Measurements from ENCODE around the gene PHACTR3.
A peak's percentile ranks its signal among the peaks of the same experiment; 100 is the strongest.

The PHACTR3 gene

DNA sequence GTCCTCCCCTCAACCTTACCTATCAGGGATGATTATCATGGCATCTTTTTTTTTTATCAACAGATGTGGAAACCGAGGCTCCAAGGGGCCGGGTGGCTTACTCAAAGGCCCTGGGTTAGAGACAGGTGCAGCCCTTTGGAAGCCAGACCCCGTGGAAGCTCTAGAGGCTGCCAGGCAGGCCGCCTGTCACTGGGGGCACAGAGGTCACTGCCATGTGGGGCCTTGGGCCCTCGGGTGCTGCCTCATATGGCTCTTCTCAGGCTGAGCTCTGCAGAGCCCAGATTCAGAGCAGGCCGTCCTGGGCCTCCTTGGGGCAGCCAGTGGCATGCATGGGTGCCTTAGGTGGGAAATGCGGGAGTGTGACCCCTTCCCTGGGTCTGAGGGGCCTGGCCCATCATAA, 136.3 kb downstream of the PHACTR3 start:
- TF ChIP-seq, protein P1, sequence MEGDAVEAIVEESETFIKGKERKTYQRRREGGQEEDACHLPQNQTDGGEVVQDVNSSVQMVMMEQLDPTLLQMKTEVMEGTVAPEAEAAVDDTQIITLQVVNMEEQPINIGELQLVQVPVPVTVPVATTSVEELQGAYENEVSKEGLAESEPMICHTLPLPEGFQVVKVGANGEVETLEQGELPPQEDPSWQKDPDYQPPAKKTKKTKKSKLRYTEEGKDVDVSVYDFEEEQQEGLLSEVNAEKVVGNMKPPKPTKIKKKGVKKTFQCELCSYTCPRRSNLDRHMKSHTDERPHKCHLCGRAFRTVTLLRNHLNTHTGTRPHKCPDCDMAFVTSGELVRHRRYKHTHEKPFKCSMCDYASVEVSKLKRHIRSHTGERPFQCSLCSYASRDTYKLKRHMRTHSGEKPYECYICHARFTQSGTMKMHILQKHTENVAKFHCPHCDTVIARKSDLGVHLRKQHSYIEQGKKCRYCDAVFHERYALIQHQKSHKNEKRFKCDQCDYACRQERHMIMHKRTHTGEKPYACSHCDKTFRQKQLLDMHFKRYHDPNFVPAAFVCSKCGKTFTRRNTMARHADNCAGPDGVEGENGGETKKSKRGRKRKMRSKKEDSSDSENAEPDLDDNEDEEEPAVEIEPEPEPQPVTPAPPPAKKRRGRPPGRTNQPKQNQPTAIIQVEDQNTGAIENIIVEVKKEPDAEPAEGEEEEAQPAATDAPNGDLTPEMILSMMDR (IDR thresholded peaks at IDR 0.05) = no peak

DNA sequence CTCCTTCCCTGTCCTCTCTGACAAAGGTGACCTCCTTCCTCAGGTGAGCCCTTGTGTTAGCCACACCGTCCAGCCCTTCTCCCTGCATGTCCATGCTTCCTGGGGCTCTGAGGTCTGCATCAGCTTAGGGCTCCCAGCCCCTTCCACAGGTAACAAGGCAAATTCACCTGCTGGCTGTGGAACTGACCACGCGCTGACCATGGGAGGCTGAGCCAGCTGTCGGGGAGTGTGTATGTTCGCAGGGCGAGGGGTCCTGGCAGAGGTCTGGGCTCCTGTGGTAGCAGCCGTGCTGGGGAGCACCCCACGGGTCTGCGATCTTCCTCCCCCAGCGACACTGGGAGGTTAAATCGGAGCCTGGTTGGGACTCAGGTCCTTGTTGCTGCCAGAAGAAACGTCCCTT, 136.7 kb downstream of the PHACTR3 start:
- TF ChIP-seq, protein P1 (IDR thresholded peaks at IDR 0.05) = no peak

- TF ChIP-seq, protein P1 (IDR thresholded peaks at IDR 0.05) = no peak
Observed at GRCh38 chr20:59742351-59743095, 138.2 kb downstream of the PHACTR3 start.

DNA sequence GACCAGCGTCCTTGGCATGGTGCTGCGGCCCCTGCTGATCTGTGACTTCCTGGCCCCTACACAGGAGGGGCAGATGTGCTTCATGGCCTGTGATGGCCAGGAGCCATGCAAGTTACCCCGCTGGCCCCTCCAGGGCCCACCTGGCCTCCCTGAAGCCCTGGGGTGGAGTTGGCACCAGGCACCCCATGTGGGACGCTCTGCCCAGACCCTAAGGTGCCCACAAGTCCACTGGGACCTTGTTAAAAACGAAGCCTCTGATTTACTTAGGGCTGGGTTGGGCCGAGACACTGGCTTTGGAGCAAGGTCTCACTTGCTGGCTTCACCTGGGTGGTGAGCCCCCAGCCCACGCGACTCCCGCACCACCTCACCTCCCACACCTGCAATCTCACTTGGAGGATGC, 139.0 kb downstream of the PHACTR3 start:
- TF ChIP-seq, protein P1 (IDR thresholded peaks at IDR 0.05) = no peak

- TF ChIP-seq, protein P1 (IDR thresholded peaks at IDR 0.05) = peak; percentile 53
Observed at GRCh38 chr20:59743767-59744485, 139.6 kb downstream of the PHACTR3 start.

DNA sequence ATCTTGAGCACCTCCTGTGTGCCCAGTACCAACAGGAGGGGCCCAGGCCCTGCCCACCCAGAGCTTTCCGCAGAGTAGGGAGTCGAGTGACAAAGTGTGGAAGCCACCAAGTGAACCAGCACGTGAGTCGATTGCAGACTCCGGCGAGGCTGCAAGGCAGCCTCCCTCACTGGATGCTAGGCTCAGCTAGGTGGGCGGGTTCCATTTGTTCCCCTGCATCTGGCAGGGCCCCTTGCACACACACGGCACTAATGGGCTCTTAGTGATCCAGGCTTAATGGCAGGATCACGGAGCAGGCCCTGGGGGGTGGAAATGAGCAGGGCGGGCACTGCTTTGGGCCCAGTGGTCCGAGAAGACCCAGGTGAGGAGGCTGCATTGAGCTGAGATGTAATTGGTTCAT, 140.4 kb downstream of the PHACTR3 start:
- TF ChIP-seq, protein P1 (IDR thresholded peaks at IDR 0.05) = no peak

DNA sequence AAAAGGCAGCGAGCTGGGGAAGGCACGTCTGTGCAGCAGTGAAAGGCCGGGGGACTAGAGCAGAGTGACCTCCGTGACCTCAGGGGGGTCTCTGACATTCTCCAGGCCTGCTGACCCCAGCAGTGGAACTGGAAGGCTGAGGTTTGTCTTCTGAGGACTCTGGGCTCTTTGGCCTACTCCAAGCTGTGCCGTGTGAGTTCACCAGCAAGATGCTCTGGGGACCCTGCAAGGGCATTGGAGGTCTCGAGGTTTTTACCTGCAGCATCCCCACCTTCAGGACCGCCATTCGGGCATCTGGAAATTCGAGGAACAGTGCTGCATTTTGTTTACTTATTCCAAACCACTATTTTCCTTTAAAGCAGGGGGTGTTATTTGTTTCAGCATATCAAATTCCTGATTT, 140.9 kb downstream of the PHACTR3 start:
- TF ChIP-seq, protein P1 (IDR thresholded peaks at IDR 0.05) = no peak

Measured in LNCAP (cell line).